HL-60/S4 treated with phorbol 12-myristate 13-acetate at 8.2 ng/mL for 4 days and 3 days (cell line): ENCODE data around the gene KIF26A.

Experiments
- in situ Hi-C: fragments of 300-500 bp; cut with MboI; formaldehyde crosslinking; loops from 2 replicates; pipeline ENCODE4 v1.15.0; 2022; ENCODE audit warnings: low sequenced_read_pairs

Gene KIF26A

GRCh38 chr14:104172880-104173279, 34.5 kb downstream of the KIF26A start:
- in situ Hi-C loops: no loop called here

DNA sequence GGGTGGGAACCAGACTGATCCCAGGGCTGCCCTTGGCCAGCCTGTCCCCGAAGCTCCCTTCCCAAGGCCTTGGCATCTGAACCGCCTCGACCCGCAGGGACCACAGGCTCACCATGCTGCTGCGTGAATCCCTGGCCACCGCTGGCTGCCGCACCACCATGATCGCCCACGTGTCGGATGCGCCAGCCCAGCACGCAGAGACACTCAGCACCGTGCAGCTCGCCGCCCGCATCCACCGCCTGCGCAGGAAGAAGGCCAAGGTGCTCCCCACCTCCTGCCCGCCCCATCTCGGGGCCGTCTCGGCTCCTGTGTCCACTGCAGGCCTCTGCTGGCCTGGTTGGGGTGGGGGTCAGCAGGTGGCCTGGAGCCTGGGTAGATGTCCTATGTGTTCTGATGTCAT, 35.7 kb downstream of the KIF26A start:
- in situ Hi-C loops: no loop called here

DNA sequence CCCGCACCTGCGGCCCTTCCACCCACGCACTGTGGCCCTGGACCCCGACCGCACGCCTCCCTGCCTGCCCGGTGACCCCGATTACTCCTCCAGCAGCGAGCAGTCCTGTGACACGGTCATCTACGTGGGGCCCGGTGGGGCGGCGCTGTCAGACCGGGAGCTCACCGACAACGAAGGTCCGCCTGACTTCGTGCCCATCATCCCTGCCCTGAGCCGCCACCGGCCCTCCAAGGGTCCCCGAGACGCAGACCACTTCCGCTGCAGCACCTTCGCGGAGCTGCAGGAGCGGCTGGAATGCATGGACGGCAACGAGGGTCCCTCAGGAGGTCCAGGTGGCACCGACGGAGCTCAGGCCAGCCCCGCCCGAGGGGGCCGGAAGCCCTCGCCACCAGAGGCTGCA, 36.7 kb downstream of the KIF26A start:
- in situ Hi-C loops: no loop called here

DNA sequence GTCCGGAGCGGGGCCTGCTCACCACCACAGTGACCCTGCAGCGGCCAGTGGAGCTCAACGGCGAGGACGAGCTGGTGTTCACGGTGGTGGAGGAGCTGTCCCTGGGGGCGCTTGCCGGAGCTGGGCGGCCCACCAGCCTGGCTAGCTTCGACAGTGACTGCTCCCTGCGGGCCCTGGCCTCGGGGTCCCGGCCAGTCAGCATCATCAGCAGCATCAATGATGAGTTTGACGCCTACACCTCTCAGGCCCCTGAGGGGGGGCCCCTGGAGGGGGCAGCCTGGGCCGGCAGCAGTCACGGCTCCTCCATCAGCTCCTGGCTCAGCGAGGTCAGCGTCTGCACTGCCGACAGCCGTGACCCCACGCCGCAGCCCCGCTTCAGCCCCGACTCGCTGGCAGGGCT, 37.4 kb downstream of the KIF26A start:
- in situ Hi-C loops: no loop called here

GRCh38 chr14:104176611-104177010, 38.2 kb downstream of the KIF26A start:
- in situ Hi-C loops: no loop called here

DNA sequence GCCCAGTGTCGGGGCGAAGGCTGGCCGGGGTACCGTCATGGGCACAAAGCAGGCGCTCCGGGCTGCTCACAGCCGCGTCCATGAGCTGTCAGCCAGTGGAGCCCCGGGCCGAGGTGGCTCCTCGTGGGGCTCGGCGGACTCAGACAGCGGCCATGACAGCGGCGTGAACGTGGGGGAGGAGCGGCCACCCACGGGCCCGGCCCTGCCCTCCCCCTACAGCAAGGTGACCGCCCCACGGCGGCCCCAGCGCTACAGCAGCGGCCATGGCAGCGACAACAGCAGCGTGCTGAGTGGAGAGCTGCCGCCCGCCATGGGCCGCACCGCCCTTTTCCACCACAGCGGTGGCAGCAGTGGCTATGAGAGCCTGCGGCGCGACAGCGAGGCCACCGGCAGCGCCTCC, 39.0 kb downstream of the KIF26A start:
- in situ Hi-C loops: no loop called here

- in situ Hi-C loops: no loop called here
Observed at GRCh38 chr14:104178279-104178678, 39.9 kb downstream of the KIF26A start.

DNA sequence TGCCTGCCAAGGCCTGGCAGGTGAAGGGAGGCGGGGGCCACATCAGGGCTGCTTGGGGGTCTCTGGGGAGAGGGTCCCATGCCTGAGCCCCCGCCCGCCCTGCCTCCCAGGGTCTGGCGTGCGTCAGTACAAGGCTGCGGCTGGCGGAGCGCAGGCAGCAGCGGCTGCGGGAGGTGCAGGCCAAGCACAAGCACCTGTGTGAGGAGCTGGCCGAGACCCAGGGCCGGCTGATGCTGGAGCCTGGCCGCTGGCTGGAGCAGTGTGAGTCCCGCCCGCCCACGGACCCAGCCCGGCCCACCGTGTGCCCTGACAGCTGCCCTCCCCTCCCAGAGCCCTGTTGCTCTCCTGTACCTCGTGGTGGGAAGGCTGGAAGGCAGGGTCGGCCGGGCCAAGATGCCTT, 40.7 kb downstream of the KIF26A start:
- in situ Hi-C loops: no loop called here

GRCh38 chr14:104179564-104180129, 41.3 kb downstream of the KIF26A start:
- in situ Hi-C loops: no loop called here

GRCh38 chr14:104180561-104181165, 42.3 kb downstream of the KIF26A start:
- in situ Hi-C loops: no loop called here

GRCh38 chr14:104181761-104182530, 43.6 kb downstream of the KIF26A start:
- in situ Hi-C loops: no loop called here

DNA sequence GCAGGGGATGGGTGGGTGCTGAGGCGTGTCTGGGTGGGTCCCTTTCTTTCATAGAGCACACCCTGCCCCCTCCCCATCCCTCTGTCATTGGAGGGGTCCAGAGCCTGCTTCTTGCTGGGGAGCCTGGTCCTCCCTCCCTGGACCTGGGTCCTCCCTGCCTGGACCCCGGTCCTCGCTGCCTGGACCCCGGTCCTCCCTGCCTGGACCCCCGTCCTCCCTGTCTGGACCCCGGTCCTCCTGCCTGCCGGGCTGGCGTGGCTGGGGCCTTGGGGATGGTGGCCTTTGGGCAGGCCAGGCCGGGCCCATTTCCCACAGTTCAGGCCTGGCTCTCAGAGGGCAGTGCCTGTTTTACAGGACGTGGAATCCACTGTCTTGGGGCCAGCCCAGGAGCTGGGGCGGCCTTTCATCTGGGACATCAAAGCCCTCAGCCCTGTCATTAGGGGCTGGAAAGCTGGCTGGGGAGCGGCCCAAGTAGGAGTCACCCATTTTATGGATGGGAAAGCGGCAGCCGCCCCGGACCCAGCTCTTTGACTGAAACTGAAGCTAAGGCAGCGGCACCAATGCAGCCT, 44.6 kb downstream of the KIF26A start:
- in situ Hi-C loops: no loop called here

DNA sequence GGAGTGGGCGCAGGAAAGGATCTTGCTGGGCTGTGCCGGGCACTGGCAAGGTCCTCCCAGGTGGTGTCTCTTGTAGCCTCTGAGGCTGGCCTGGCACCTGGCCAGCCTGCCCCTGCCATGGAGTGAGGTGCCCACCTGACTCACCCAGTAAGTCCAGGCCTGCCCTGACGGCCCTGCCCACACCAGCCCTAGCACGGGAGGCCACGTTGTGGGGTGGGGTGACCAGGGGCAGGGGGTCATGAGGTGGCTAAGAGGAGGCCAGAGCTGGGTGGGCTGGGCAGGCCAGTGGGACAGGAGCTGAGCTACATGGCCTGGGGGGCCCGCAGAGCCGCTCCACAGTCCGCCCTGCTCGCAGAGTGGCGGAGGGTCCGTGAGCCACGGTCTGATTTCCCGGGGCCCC, 45.4 kb downstream of the KIF26A start:
- in situ Hi-C loops: no loop called here

DNA sequence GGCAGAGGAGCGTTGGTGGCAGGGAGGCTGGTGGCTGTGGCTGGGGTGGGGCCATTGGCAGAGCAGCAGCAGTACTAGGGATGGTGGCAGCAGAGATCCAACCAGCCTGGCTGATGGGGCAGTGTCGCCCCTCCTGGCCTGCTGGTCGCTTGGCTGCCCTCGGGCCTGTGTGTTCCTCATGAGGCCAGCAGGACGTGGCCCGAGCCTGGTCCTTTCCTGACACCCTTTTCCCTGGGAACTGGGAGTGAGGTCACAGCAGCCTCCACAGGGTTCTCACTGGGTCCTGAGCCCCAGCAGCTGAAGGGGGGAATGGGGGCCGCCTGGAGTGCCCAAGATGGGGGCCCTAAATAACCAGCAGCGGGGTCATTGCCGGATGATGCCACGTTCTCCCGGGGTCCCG, 46.1 kb downstream of the KIF26A start:
- in situ Hi-C loops: no loop called here

DNA sequence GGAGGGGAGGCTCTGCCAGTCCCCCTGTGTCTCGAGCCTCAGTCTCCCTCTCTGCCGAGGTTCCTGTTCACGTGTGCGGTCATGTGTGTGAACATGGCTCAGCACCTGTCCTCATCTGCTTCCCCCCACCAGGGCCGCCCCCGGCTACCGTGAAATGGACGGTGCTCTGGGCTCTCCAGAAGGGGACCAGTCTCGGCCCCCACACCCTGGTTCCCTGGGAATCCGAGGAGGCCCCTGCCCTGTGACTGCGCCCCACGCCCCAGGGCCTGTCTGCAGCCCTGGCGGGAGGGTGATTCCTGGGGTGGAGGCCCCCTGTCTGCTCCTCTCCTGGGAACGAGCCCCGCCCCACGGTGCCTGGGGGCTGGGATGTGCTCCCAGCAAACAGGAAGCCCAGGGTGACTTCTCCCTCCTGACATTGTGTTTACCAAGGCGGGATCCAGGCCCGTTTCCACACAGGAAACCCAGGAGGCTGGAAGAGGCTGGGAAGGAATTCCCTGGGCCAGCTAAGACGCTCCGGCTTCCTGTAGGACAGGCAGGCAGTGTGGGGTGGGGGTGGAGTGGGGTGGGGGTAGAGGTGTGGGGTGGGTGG, 46.6 kb downstream of the KIF26A start:
- in situ Hi-C loops: no loop called here

DNA sequence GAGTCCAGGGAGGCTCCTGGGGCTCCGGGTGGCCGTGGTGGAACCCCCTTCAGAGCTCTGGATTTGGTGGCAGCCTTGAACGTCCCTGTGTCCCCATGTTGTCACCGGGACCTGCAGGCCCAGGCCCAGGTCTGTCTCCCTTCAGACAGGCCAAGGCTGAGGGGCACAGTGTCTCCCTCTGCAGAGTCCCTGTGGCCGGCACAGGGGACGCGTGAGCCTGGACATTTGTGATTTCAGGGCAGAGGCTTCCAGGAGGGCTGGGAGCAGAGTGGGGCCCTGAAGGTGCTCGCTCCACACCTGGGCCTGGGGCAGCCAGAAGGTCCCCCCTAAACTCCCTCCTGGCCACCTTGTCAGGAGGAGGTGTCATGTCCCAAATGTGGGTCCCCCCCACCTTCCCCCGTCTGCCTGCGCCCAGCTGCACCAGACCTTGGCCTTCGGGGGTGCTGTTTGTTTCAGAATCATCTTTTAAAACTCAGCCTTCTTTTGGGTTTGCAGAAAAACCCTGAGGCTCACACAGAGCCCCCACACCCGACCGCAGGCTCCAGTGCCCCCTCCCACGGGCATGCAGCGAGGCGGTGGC, 47.6 kb downstream of the KIF26A start:
- in situ Hi-C loops: no loop called here

DNA sequence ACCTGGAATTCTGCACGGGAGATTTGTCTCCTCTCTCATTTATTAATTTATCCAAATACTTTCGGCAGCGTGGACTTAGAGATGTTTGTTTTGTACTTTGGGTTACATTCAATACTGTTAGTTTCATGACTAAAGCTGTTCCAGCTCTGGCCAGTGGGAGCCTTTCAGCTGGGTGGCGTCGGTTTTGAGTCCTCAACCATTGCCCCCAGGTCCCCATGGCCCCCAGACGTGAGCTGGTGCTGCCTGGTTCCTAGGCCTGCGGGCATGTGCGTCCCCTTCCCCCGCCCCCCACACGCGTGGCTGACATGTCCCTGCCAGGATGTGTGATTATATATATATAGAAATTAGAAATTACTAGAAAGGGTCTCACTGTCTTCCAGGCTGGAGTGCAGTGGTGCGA, 48.2 kb downstream of the KIF26A start:
- in situ Hi-C loops: no loop called here

GRCh38 chr14:104187121-104187889, 48.9 kb downstream of the KIF26A start:
- in situ Hi-C loops: no loop called here

- in situ Hi-C loops: no loop called here
Observed at GRCh38 chr14:104187931-104188726, 49.7 kb downstream of the KIF26A start.
